Fibroblast of skin of scalp (primary cell): ENCODE measurements around the gene CNN2.
"Not testable (repeated sequence)": the region's sequence is repeated elsewhere in the genome, so short reads cannot be mapped to it uniquely, and the experiment has no call there.

Experiments
- DNase-seq: peaks from one replicate; pipeline ENCODE4 v3.0.0-alpha.2; 2013

CNN2 gene

DNA sequence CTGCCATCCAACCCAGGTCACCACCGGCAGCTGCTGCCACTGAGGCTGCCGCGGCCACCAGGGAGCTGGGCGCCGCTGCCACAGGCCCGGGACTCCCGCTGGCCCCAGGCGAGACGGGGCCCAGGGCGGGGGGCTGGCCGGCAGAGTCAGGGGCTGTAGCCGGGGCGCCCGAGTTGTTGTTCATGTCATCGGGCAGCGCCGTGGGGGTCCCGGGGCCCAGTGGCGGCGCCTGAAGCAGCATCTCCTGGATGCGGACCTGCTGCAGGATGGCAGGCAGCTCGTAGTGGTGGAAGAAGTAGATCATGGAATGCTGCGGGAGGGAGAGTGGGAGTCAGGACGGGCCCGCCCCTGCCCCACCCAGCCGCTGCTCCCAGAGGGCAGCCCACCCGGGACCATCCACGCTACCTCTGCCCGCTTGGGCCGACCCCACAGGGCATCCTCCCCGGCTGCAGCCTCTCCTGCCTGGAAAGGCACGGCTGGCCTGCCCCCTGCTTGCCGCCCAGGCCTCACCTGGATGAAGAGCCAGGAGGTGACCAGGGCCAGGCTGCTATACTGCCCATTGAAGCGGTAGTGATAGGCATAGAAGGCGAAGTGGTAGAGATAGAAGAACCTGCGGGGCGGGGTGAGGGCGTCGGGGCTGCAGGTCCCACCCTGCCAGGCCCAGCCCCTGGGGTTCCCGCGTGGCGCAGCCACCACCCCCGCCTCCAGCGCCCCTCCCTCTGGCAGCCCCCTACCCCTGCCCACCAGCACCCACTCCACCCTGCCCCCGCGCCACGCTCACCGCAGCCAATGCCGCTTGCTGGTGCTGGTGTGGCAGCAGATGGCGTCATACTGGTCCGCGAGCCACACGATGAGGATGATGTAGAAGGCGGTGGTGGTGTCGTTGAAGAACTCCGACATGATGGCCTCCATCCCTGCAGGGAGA, 15.6 kb upstream of the CNN2 start:
- no peak for DNase-seq

DNA sequence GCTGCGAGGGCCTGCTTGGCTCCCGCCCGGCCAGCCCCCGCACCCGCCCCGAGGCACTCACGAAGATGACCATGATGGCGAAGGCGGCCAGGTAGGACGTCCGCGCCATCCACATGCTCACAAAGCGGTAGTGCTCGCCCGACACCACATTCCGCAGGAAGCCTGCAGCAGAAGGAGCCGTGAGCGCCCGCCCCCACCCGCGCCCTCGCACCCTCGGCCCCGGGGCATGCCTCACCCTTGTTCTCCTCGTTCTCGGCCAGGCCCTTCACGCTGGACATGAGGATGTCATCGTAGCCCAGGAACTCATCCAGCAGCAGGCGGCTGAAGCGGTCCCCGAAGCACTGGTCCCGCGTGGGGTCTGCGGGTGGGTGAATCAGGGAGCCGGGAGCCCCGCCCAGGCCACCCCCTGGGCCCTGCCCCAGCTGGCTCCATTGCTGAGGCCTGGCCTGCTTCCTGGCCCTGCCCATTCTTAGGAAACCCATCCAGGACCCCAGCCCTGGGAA, 14.5 kb upstream of the CNN2 start:
- DNase-seq: no peak

DNA sequence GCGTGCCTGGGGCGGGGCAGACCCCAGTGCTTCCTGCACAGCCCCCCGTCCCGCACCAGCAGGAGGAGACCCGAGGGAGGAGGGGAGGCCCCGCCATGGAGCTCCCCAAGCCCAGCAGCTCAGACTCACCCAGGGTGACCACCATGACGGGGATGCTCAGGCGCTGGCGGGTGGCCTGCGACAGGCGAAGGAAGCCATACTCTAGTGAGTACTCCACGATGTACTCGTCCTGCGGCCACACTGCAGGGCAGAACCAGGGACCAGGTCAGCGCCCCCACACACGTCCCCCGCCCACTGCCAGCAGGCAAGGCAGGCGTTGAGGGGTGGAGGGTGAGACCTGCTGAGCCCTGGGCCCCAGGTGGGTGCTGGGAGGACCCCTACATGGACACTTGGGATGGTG, 14.1 kb upstream of the CNN2 start:
- DNase-seq: no peak

DNA sequence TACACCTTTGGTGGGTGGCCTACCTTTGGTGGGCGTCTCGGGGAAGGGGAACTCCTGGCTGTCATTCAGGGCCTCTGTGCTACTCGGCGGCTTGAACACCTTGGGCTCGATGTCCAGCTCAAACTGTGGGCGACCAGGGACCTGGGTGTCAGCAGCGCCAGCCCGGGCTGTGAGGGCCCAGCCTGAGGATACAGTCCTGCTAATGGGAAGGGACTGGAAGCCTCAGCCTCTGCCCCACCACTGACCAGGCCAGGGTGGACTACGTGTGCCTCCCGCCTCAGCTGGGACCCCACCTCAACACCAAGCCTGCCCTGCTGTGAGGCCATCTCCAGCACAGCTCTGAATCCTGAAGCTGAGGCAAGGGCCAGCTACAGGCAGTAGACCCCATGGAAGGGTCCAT, 13.2 kb upstream of the CNN2 start:
- no peak for DNase-seq

DNA sequence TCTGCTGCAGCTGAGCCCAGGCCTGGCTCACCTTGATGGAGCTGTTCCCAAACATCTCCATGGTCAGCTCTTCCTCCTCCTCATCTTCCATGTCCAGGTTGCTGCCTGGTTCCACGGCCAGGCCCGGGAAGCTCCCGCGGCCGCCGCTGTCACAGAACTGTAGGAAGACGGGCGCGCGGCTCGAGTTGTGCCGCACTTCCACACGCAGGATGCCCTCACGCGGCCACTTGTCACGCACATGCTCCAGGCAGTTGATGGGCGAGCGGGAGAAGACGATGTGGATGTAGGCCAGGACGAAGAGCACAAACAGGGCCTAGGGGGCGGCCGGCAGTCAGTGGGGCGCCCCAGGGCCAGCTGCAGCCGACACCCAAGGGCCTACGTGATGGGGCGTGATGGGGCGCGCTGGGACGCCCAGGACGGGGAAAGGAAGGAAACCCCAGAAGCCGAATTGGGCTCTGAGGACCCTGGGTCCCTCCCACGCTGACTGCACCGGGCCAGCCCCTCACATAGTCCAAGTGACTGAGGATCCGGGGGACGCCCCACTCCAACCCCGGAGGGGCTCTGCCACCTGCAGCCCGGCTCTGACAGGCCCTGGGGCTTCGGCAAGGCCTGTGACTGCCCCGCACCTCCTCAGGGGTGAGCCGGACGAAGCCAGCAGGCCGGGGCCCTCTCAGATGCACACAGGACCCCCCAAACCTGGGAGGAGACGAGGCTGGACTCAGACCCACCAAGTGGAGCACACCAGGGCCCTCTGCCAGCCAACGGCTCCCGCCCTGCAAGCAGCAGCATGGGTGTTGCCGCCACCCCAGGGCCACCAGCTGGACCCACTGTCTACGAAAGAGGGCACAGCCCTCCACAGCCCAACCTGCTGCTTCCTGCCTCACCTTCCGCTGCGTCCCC, 12.0 kb upstream of the CNN2 start:
- no peak for DNase-seq

DNA sequence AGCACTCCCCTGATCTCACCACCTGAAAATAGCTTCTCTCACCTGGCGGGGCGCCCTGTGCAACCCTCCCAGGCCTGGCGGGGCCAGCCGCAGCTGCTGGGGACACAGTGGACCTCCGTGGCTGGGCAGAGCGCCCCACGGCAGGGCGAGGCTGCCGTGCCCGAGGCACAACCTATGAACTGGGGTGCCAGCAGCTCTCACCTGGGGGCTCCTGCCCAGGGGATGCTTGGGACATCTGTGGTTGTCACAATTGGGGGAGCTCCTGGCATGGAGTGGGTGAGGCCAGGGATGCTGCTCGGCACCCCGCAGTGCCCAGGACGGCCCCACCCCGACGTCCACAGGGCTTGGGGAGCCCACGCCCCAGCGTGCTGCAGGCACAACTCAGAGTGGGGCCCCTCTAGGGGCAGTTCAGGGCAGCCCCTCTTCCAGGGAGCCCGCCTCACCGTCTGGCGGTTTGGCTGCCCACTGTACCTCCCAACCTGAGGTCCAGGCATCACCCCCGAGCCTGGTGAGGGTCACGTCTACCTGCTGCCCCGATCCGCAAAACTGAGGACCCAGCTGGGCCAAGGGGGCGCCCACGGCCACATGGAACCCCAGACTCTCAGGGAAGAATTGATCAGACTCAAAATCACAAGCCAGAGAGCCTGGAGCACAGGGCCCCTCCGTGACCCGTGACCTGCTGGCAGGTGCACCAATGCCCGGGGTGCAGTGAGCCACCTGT, 11.2 kb upstream of the CNN2 start:
- no peak for DNase-seq

DNA sequence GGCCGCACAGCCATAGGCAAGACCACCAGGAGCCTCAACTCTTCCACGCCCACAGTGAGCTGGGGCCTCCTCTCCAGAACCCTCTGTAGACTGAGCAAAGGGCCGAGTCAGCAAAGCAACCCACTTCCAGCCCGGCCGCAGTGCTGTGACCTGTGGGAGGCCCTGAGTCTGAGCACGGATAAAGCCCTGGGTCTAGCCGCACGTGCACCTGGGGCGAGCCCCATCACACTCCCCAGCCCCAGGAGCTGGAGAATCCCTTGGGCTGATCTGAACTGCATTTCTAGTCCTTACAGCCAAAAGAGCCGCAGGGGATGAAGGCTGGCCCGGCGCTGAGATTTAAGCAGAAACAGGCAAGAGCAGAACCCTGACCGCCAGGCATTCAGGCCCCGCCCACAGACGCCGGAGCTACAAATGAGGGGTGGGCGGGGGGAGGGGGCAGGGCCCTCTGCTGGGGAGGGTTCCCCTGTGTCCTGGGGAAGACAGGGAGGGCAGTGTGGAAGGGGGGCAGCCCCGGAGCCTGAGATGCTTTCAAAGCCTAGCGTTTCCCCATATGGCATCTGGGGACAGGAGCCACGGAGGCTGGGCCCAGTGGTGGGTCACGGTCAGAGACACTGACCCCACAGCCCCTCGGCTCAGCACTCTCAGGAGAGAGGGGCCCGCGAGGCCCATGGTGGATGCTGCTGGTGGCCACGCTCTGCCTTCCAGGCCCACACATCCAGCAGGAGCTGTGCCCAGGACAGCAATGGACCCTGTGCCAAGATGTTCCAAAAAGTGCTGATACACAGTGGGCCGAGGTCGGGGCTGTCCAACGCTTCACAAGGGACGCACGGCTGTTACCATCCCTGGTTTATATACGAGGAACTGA, 10.4 kb upstream of the CNN2 start:
- no peak for DNase-seq

DNA sequence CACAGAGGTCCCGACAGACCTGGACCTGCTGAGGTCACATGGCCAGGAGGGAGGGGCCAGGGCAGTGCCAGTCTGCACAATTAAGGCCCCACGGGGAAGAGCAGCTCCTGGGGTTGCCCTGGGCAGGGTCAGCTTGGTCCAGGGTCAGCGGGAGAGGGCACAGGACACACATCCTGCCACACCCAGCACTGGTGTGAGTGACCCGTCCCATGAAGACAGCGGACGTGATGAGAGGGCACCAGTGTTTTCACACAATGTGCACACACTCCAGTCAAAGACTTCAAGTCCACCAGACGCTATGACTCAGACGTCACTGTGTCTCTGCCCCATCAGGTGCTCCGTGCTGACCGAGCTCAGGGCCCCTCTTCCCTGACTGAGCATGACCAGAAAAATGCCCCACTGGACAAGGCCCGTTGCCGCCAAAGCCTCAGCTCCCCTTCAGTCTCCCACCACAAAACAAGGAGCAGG, 9.7 kb upstream of the CNN2 start:
- DNase-seq: no peak

DNA sequence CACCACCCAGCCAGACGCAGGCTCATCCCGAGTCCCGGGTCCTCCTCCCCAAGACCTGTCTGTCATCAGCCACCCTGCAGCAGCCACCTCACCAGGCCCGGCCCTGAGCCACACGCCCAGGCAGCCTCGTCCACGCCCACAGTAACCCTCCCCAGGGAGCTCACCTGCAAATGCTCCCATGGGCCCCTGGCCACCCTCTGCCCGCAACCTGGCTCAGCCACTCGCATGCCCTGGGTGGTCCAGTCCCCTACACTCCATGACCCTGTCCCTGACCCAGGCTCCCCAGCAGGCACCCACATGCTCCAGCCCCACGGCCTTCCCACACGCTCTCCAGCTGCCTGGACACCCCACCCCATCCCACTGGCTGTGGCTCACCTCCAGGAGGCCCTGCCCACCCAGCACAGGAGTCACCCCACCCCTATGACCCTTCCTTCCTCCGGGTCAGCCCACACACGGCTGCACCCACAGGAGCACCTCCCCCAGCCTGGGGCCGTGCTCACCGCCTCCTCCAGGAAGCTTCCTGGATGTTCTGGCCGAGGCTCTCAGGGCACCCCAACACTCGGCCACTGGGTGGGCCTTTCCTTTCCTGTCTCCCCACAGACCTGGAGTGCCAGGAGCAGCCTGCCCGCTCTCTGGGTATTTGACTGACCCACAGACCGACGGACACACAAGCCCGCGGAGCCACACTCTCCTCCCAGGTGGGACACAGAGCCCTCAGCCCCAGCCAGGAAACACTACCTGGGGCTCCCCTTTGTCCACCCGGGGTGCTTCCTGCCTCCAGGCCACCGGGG, 9.1 kb upstream of the CNN2 start:
- no peak for DNase-seq

DNA sequence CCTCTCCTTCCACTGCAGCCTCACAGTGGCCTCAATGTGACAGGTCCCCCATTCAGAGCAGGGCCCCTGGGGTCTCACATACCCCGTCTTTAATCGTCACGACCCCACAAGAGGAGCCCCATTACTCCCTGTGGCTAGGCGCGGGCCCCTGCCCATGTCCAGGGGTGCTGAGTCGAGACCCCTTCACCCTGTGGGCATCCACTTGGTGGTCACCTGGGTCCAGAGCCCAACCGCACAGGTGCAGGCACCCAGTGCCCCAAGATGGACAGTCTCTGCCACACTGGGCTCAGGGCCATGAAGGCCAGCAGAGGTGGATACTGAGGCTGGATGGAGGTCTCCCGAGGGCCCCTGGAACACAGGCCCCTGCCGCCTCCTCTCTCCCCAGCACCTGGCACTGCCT, 8.5 kb upstream of the CNN2 start:
- DNase-seq: no peak

DNA sequence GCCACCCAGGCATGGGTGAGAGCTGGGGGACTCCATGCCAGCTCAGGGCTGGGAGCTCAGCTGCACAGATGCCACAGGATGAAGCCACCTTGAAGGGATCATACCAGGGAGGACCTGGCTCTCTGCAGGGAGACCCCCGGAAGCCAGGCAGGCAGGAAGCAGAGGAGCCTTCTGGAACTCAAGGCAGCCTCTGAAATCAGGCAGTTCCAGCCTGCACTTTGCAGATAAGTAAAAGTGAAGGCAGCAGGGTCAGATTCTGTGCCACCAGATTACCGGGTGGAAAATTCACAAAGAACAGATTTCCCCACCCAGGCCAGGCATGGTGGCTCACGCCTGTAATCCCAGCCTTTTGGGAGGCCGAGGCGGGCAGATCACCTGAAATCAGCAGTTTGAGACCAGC, 8.0 kb upstream of the CNN2 start:
- DNase-seq: no peak

DNA sequence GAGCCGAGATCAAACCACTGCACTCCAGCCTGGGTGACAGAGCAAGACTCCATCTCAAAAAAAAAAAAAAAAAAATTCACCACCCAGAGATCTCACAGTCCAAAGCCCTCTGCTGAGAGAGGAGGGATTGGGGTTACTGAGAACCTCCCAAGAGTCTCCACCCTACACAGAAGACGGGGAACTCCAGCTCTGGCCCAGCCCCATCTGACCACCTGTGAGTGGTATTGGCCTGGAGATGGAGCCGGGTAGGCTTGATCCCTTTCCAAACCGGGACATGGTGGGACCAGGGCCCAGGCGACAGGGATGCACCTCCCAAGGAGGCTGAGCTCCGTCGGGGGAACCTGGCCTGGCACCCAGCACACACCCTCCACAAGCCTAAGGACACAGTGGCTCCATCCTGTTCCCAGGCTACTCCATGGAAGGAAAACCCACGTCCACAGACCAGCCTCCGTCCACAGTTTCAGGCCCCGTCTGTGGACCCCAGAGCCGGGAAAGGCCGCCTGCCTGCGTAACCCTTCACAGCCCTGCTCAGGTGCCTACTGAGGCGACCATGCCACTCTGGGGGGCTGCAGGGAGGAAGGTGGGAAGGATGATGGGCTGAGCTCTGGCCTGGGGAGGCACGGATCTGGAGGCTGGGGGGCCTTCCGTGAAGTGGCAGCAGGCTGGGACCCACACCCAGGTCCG, 7.3 kb upstream of the CNN2 start:
- no peak for DNase-seq

DNA sequence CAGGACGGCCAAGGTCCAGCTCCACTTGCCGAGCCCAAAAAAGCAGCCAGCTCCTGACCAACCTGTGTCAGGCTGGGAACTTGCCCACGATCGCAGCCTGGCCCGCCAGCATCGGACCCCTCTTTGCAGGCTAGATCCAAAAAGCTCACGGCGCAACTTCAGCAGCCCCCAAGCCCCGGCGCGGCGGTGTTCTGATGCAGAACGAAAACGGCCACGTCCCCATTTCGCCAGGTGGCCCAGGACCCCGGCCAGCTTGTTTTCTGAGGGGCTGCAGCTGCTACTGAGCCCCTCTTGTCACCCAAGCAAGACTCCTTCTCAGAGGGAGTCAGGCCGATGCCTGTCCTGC, 6.8 kb upstream of the CNN2 start:
- no peak for DNase-seq

DNA sequence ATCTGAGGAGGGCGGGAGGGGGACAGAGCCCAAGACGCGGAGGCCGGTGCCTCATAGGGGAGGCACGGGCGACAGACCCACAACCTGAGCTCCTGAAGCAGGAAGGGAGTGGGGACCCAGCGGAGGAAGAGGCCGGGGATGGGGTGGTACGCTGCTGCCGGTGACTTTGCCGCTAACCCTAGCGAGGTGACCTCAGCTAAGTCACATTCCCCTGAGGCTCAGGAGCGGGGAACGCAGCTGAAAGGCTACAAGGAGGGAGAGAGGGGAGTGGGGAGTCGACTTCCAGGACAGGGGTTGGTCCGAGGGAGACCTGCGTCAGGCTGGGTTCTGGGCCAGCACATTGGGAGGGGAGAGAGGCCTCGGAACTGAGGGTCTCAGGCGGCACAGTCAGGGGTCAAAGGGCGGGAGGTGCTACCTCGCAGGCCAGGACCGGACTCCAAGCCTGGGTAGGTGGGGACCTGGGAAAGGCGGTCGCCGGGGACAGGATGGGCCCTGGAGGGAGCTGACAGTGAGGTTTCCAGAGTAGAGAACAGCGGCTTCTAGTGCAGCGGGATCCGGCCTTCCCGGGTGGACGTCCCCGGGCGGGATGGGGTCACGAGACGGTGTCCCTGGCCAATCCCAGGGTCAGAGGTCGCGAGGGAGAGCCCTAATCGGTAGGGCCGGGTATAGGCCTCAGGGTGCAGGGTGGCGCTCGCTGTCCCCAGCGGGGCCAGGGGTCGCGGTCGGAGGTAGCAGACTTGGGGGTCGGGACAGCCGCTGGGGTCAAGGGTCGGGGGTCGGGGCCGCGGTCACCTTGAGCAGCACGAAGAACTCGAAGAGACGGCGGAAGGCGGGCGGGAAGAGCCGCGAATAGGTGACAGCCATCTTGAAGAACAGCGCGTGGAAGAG, 6.2 kb upstream of the CNN2 start:
- no peak for DNase-seq

DNA sequence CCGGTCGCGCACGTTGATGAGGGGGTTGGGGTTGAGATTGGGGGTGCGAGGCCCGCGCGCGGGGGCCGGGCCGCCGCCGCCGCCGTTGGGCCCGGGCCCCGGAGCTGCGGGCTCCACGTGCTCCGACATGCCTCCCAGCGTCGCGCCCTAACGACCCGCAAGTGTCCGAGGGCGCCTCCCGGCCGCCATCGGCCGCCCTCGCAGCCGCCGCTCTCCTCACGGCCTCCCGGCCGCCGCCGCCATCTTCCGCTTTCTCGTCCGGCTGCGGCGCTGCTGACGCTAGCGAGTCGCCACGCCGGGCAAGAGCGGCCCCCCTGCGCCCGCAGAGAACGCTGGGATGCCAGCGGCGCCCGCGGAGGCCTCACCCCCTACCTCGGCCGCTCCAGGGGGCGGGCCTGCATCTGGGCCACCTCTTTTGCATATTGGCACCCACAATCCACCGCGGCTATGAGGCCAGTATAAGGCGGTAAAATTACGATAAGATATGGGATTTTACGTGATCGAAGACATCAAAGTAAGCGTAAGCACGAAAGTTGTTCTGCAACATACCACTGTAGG, 5.5 kb upstream of the CNN2 start, which contains the start of gene TMEM259:
Gene TMEM259, minus strand, starts transcription at position 256 of the 558 bp plus-strand sequence. Its CDS starts 127 bp downstream, at position 129.
- peak; percentile 99 for DNase-seq

DNA sequence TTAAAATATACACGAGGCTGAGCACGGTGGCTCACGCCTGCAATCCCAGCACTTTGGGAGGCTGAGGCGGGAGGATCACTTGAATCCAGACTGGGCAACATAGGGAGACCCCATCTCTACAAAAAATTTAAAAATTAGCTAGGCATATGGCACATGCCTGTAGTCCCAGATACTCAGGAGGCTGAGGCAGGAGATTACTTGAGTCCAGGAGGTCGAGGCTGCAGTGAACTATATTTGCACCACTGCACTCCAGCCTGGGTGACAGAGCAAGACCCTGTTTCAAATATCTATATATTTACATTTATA, 2.6 kb upstream of the CNN2 start:
- DNase-seq: not testable (repeated sequence)

DNA sequence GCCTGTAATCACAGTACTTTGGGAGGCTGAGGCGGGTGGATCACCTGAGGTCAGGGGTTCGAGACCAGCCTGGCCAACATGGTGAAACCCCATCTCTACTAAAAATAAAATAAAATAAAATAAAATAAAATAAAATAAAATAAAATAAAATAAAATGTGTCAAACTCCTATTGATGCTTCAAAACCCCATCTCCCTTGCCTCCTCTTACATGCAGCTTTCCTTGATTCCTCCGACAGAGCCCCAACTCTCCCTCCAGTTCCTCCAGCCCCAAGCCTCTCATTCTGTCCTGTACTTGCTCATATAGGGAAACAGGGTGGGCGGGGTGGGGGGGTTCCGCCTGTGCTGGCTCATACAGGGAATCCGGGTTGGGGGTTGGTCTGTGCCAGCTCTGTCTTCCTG, 1.3 kb upstream of the CNN2 start:
- DNase-seq: not testable (repeated sequence)

DNA sequence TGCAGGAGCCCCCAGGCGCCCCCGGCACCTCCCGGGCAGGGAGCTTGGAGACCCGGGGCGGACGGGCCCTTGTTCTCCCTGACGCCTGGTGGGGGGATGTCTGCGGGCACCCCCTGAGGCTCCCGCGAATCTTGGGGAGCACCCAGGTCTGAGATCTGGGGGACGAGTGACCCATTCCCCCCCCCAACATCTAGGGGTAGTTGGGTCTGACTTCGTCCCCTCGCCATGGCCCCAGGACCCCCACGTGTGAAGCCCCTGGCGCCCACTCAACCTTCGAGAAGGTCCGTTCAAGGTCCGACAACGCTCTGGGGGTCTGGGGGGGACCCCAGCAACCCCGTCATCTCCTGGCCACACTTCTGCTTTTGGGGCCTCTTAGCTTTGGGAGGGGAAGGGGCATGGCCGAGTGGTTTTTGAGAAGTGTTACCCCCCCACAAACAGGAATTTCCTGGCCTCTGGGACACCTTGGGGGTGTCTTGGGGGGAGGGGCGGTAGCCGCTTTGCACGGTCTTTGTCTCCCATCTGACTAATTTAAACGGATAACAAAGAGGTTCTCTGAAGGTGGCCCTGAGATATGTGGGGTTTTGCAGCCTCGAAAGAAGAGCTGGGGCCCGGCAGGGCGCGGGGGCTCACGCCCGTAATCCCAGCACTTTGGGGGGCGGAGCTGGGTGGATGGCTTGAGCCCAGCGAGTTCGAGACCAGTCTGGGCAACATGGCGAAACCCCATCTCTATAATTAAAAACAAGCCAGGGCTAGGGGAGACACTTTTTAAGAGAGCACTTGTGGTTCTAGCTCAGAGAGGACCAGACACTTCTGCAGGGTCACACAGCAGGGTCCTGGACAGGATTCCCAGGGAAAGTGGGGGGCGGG, 608 bp downstream of the CNN2 start:
- DNase-seq: peak; percentile 34
